Stomach smooth muscle (tissue), 2 donors: ENCODE data around the gene RPP14.
A peak's percentile ranks its signal among the peaks of the same experiment; 100 is the strongest.

Source experiments
- H3K27ac ChIP-seq: one replicate; pipeline ENCODE4 v1.7.0; 2013; ENCODE audit warnings: mild to moderate bottlenecking, low read length, inconsistent platforms
- H3K27me3 ChIP-seq, 2 donors: one replicate each; pipeline ENCODE4 v1.7.0; 2013; ENCODE audit warnings: low read length in 2 of 2; ENCODE audit not compliant: insufficient read depth in 2 of 2, control insufficient read depth in 1 of 2
- H3K36me3 ChIP-seq, 2 donors: one replicate each; pipeline ENCODE4 v1.7.0; 2013; ENCODE audit warnings: low read length in 2 of 2; ENCODE audit not compliant: control insufficient read depth in 2 of 2, insufficient read depth in 2 of 2
- H3K4me1 ChIP-seq: one replicate; pipeline ENCODE4 v1.7.0; 2013; ENCODE audit warnings: low read length; ENCODE audit not compliant: control insufficient read depth, insufficient read depth
- H3K4me3 ChIP-seq, 2 donors: one replicate each; pipeline ENCODE4 v1.7.0; 2013; ENCODE audit warnings: low read length in 2 of 2
- H3K9ac ChIP-seq, 2 donors: one replicate each; pipeline ENCODE4 v1.7.0; 2013; ENCODE audit warnings: low read length in 2 of 2, mild to moderate bottlenecking in 1 of 2
- H3K9me3 ChIP-seq, 2 donors: one replicate each; pipeline ENCODE4 v1.7.0; 2013; ENCODE audit warnings: low read length in 2 of 2; ENCODE audit not compliant: control insufficient read depth in 2 of 2
- donor health status: healthy.
- donor health status: Pancreatic carcinoma.

Gene RPP14

GRCh38 chr3:58291671-58292338 lies 14.2 kb upstream of the RPP14 start:
- H3K9ac ChIP-seq: no peak overlapping the region
- H3K27ac ChIP-seq: no peak overlapping the region
- no peaks in the 10 kb centered on the region for H3K4me1 ChIP-seq
- H3K36me3 ChIP-seq: peaks cover 9% of the 10 kb centered on the region in 2 donors
- H3K4me3 ChIP-seq: no peak overlapping the region
- no peaks in the 10 kb centered on the region for H3K27me3 ChIP-seq
- H3K9me3 ChIP-seq: no peaks in the 10 kb centered on the region

GRCh38 chr3:58292866-58293265 lies 13.2 kb upstream of the RPP14 start:
- Histone ChIP-seq H3K27ac (no peak overlapping the region), H3K9me3 (no peaks in the 10 kb centered on the region), H3K4me3 (no peak overlapping the region), H3K9ac (no peak overlapping the region), H3K36me3 (peaks cover 5% of the 10 kb centered on the region in 2 donors), H3K4me1 (no peaks in the 10 kb centered on the region), H3K27me3 (no peaks in the 10 kb centered on the region)

DNA sequence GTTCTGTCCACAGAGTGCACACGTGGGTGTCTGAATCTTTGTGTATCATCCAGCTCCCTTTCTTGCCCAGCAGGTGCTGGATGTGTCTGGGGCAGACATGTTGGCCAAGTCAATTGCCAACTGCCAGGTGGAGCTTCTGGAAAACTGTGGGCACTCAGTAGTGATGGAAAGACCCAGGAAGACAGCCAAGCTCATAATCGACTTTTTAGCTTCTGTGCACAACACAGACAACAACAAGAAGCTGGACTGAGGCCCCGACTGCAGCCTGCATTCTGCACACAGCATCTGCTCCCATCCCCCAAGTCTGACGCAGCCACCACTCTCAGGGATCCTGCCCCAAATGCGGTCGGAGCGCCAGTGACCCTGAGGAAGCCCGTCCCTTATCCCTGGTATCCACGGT lies 12.5 kb upstream of the RPP14 start:
- Histone ChIP-seq H3K9ac (no peak overlapping the region), H3K4me1 (no peaks in the 10 kb centered on the region)

GRCh38 chr3:58296269-58296668 lies 9.8 kb upstream of the RPP14 start:
- no peak overlapping the region for H3K9ac ChIP-seq
- no peaks in the 10 kb centered on the region for H3K4me1 ChIP-seq
- no peak overlapping the region for H3K4me3 ChIP-seq
- peaks cover 2 to 3% of the 10 kb centered on the region in 2 donors for H3K27me3 ChIP-seq
- no peak overlapping the region for H3K27ac ChIP-seq
- H3K9me3 ChIP-seq: no peaks in the 10 kb centered on the region
- H3K36me3 ChIP-seq: no peaks in the 10 kb centered on the region

More for the DNA sequence above, 12.5 kb upstream of the RPP14 start:
- Histone ChIP-seq H3K36me3 (no peaks in the 10 kb centered on the region), H3K27me3 (no peaks in the 10 kb centered on the region), H3K9me3 (no peaks in the 10 kb centered on the region), H3K27ac (no peak overlapping the region), H3K4me3 (no peak overlapping the region)

GRCh38 chr3:58296843-58297242 lies 9.2 kb upstream of the RPP14 start:
- H3K4me1 ChIP-seq: no peaks in the 10 kb centered on the region
- H3K4me3 ChIP-seq: no peak overlapping the region
- H3K9ac ChIP-seq: no peak overlapping the region
- H3K36me3 ChIP-seq: no peaks in the 10 kb centered on the region
- H3K27ac ChIP-seq: no peak overlapping the region
- peaks cover 2 to 3% of the 10 kb centered on the region in 2 donors for H3K27me3 ChIP-seq
- no peaks in the 10 kb centered on the region for H3K9me3 ChIP-seq

- Histone ChIP-seq H3K4me3 (no peak overlapping the region), H3K4me1 (no peaks in the 10 kb centered on the region), H3K27ac (no peak overlapping the region), H3K36me3 (no peaks in the 10 kb centered on the region), H3K27me3 (peaks cover 2 to 3% of the 10 kb centered on the region in 2 donors), H3K9me3 (no peaks in the 10 kb centered on the region), H3K9ac (no peak overlapping the region)
Observed at GRCh38 chr3:58298190-58298589, 7.9 kb upstream of the RPP14 start.

DNA sequence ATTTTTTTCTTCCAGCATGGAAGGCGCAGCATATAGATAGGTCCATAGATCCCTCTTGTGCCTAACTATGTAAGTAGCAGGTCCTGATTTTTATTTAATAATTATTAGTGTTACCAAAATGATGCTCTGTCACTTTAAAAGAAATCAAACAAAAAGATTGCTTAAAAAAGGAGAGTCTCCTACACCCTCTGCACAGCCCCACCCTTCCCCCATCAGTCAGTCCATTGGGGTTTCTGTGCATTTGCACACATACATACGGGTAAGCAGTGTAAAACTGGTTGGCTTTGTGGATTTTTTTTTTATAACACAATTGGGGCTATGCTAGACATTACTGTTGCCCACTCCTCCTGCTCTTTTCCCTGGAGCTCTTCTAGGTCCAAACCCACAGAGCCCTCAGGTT lies 7.0 kb upstream of the RPP14 start:
- Histone ChIP-seq H3K9ac (no peak overlapping the region), H3K4me1 (no peaks in the 10 kb centered on the region), H3K27ac (no peak overlapping the region)

GRCh38 chr3:58299839-58300516 lies 6.1 kb upstream of the RPP14 start:
- H3K4me1 ChIP-seq: no peaks in the 10 kb centered on the region
- H3K36me3 ChIP-seq: no peaks in the 10 kb centered on the region
- H3K4me3 ChIP-seq: no peak overlapping the region
- no peak overlapping the region for H3K27ac ChIP-seq
- H3K9ac ChIP-seq: no peak overlapping the region
- H3K9me3 ChIP-seq: no peaks in the 10 kb centered on the region
- H3K27me3 ChIP-seq: peaks cover 2 to 3% of the 10 kb centered on the region in 2 donors

More for the DNA sequence above, 7.0 kb upstream of the RPP14 start:
- Histone ChIP-seq H3K36me3 (no peaks in the 10 kb centered on the region), H3K9me3 (no peaks in the 10 kb centered on the region), H3K4me3 (no peak overlapping the region), H3K27me3 (peaks cover 2 to 3% of the 10 kb centered on the region in 2 donors)

GRCh38 chr3:58307639-58308215 lies 1.7 kb downstream of the RPP14 start:
- H3K27me3 ChIP-seq: no peaks in the 10 kb centered on the region
- no peaks in the 10 kb centered on the region for H3K9me3 ChIP-seq
- peak overlapping the region; percentile 97 to 100 for H3K4me3 ChIP-seq
- H3K36me3 ChIP-seq: peaks cover 11 to 15% of the 10 kb centered on the region in 2 donors
- peaks cover 32% of the 10 kb centered on the region for H3K4me1 ChIP-seq
- peak overlapping the region; percentile 46 for H3K27ac ChIP-seq
- H3K9ac ChIP-seq: peak overlapping the region; percentile 99 to 100

DNA sequence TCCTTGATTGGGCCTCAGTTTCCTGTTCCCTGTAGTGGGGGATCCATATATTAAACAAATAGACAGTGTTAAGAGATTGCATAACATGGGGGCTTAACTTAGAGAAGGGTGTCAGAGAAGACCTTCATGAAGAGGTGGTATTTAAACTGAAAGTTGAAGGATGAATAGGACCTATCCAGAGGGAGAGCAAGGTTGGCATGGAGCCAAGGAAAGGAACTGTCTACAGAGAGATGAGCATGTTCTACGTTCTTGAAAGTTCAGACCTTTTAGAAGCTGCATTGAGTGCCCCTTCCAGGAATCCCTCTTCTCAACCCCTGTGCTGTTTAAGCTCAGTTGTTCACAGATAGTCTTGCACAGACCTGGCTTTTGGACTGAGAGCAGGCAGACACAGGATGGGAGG lies 2.7 kb downstream of the RPP14 start:
- no peak overlapping the region for H3K27ac ChIP-seq
- H3K4me3 ChIP-seq: peak overlapping the region; percentile 26 to 97
- peaks cover 33% of the 10 kb centered on the region for H3K4me1 ChIP-seq
- H3K9me3 ChIP-seq: no peaks in the 10 kb centered on the region
- peaks cover 14 to 20% of the 10 kb centered on the region in 2 donors for H3K36me3 ChIP-seq
- H3K27me3 ChIP-seq: no peaks in the 10 kb centered on the region
- peak overlapping the region; percentile 1 to 100 for H3K9ac ChIP-seq

- H3K9ac ChIP-seq: no peak overlapping the region
- H3K36me3 ChIP-seq: peaks cover 29 to 35% of the 10 kb centered on the region in 2 donors
- H3K4me3 ChIP-seq: no peak overlapping the region
- peaks cover 6% of the 10 kb centered on the region for H3K4me1 ChIP-seq
- H3K27me3 ChIP-seq: no peaks in the 10 kb centered on the region
- H3K27ac ChIP-seq: no peak overlapping the region
- no peaks in the 10 kb centered on the region for H3K9me3 ChIP-seq
Observed at GRCh38 chr3:58317811-58318210, 11.8 kb downstream of the RPP14 start.
